Suprapubic skin (tissue), 4 donors: Measurements from ENCODE around the gene KIF5C. TPM values are rescaled to one million over a fixed set of nuclear protein-coding genes. Genes with fewer than 3 reads are reported as not detected.

Source experiments
- DNase-seq, 2 donors: peaks; one replicate each; pipeline ENCODE4 v3.0.0-alpha.2; 2019; ENCODE audit warnings: low spot score in 2 of 2
- H3K27ac ChIP-seq: fragments of 200-600 bp; sonication (generic); one replicate; pipeline ENCODE4 v1.5.1; 2019
- H3K27me3 ChIP-seq: fragments of 200-600 bp; sonication (generic); one replicate; pipeline ENCODE4 v1.5.1; 2019
- H3K36me3 ChIP-seq: fragments of 200-600 bp; sonication (generic); one replicate; pipeline ENCODE4 v1.5.1; 2019
- H3K4me1 ChIP-seq: fragments of 200-600 bp; sonication (generic); one replicate; pipeline ENCODE4 v1.5.1; 2019
- H3K4me3 ChIP-seq: fragments of 200-600 bp; sonication (generic); one replicate; pipeline ENCODE4 v1.5.1; 2019; ENCODE audit warnings: mild to moderate bottlenecking
- H3K9me3 ChIP-seq: fragments of 200-600 bp; sonication (generic); one replicate; pipeline ENCODE4 v1.5.1; 2019
- CTCF ChIP-seq, 2 donors: fragments of 200-600 bp in 1 of 2; fragments of 450-650 bp in 1 of 2; sonication (generic) in 1 of 2; IDR thresholded peaks; one replicate each; pipeline ENCODE4 v1.5.1; 2016 to 2019; ENCODE audit warnings: antibody characterized with exemption in 2 of 2, mild to moderate bottlenecking in 1 of 2, moderate library complexity in 1 of 2
- EP300 ChIP-seq: sonication (generic); formaldehyde crosslinking; IDR thresholded peaks from one replicate; pipeline ENCODE4 v1.6.1; 2017; ENCODE audit warnings: antibody characterized with exemption
- POLR2A ChIP-seq, 2 donors: fragments of 450-650 bp; IDR thresholded peaks; one replicate each; pipeline ENCODE4 v1.6.1; 2017; ENCODE audit warnings: antibody characterized with exemption in 2 of 2, mild to moderate bottlenecking in 2 of 2, moderate library complexity in 2 of 2
- POLR2AphosphoS5 ChIP-seq, 3 donors: sonication (generic); formaldehyde crosslinking; IDR thresholded peaks; one replicate each; pipeline ENCODE4 v1.6.1; 2017; ENCODE audit warnings: antibody characterized with exemption in 3 of 3
- WGBS: methylation state at CpG from one replicate; pipeline ENCODE4 v1.1.5; 2018; 5-methylcytosine and 5-hydroxymethylcytosine counted together
- total RNA-seq, 4 donors: library from RNA; depleted of rRNA; stranded (reverse); fragments of >200 nt; gene quantifications; one replicate each; pipeline ENCODE4 v1.1.0, GENCODE V29; 2016

Gene KIF5C
- total RNA-seq, 4 donors from 2014 or later, result 0.30 to 3.2 (median 1.5) TPM

DNA sequence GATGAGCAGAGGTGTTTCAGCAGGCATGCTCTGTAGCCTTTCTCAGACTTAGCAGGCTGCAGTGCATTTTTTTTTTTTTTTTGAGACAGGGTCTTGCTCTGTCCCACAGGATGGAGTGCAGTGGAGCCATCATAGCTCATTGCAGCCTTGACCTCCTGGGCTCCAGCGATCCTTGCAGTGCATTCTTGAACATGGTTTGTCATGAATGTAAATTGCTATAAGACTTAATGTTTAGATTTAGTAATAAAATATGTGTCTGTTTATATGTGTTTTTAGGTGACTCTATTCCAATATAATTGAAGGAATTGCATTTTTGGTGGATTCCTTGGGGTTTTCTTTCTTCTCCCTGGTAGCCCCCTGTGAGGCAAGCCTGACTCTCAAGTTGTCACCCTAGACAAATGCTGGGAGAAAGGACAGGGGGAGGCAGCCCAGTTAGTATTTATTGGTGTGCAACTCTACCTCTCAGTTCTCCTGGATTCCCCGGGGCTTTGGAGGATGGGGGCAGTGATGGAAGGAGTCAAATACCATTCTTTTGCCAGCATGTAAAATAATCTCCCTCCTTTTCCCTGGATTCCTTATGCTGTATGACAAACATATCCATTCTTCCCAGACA lies 186.2 kb downstream of the KIF5C start:
- no peak overlapping the region for H3K27ac ChIP-seq
- H3K36me3 ChIP-seq, result no peaks in the 10 kb centered on the region
- H3K27me3 ChIP-seq, result no peaks in the 10 kb centered on the region
- TF ChIP-seq POLR2A (IDR thresholded peaks at IDR 0.05) (no peak), POLR2AphosphoS5 (IDR thresholded peaks at IDR 0.05) (no peak), CTCF (IDR thresholded peaks at IDR 0.05) (no peak), EP300 (no peak)
- peaks cover 29% of the 10 kb centered on the region for H3K4me1 ChIP-seq
- no peak overlapping the region for H3K4me3 ChIP-seq
- WGBS, result 87% methylated on average over 2 of the region's 2 CpGs
- DNase-seq, result no peak
- no peaks in the 10 kb centered on the region for H3K9me3 ChIP-seq

DNA sequence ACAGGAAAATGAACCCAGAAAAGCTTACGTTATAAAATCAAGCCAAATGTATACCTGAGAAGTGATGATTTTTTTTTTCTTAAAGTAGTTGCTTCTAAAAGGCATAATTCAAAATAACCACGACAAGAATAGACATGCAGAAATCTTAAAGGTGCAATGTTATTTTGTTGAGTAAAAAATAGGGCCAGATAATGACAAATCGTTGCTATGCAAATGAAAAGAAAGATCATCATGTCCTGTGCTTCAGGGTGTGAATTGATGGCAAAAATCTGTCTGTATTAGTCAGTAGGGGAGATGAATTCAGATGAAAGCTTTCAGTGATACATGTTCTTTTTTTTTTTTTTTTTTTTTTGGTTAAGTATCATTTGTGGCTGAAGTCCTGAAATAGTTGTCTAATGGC lies 187.5 kb downstream of the KIF5C start:
- no peak for TF ChIP-seq POLR2AphosphoS5 (IDR thresholded peaks at IDR 0.05)
- no peak for TF ChIP-seq POLR2A (IDR thresholded peaks at IDR 0.05)
- TF ChIP-seq EP300, result no peak
- TF ChIP-seq CTCF (IDR thresholded peaks at IDR 0.05), result no peak
- no peak for DNase-seq
- H3K36me3 ChIP-seq, result no peaks in the 10 kb centered on the region
- WGBS, result 47% methylated on average over 3 of the region's 3 CpGs
- H3K27ac ChIP-seq, result peak overlapping the region; percentile 79
- peaks cover 29% of the 10 kb centered on the region for H3K4me1 ChIP-seq
- H3K4me3 ChIP-seq, result no peak overlapping the region
- no peaks in the 10 kb centered on the region for H3K9me3 ChIP-seq
- no peaks in the 10 kb centered on the region for H3K27me3 ChIP-seq

- H3K4me1 ChIP-seq, result peaks cover 29% of the 10 kb centered on the region
- H3K27me3 ChIP-seq, result no peaks in the 10 kb centered on the region
- H3K9me3 ChIP-seq, result no peaks in the 10 kb centered on the region
- peak overlapping the region; percentile 79 for H3K27ac ChIP-seq
- no peak for TF ChIP-seq CTCF (IDR thresholded peaks at IDR 0.05)
- TF ChIP-seq POLR2AphosphoS5 (IDR thresholded peaks at IDR 0.05), result no peak
- no peak for TF ChIP-seq EP300
- no peak for TF ChIP-seq POLR2A (IDR thresholded peaks at IDR 0.05)
- H3K4me3 ChIP-seq, result no peak overlapping the region
- 55% methylated on average over 4 of the region's 4 CpGs for WGBS
- no peaks in the 10 kb centered on the region for H3K36me3 ChIP-seq
- DNase-seq, result no peak
Observed at GRCh38 chr2:149063177-149063576, 188.2 kb downstream of the KIF5C start.

GRCh38 chr2:149064365-149064841 lies 189.4 kb downstream of the KIF5C start:
- H3K36me3 ChIP-seq, result no peaks in the 10 kb centered on the region
- peak overlapping the region; percentile 53 for H3K27ac ChIP-seq
- TF ChIP-seq EP300, result no peak
- TF ChIP-seq POLR2A (IDR thresholded peaks at IDR 0.05), result no peak
- TF ChIP-seq CTCF (IDR thresholded peaks at IDR 0.05), result no peak
- TF ChIP-seq POLR2AphosphoS5 (IDR thresholded peaks at IDR 0.05), result no peak
- peaks cover 35% of the 10 kb centered on the region for H3K4me1 ChIP-seq
- 27% methylated on average over 3 of the region's 3 CpGs for WGBS
- no peak overlapping the region for H3K4me3 ChIP-seq
- DNase-seq, result no peak
- H3K9me3 ChIP-seq, result no peaks in the 10 kb centered on the region
- H3K27me3 ChIP-seq, result no peaks in the 10 kb centered on the region

DNA sequence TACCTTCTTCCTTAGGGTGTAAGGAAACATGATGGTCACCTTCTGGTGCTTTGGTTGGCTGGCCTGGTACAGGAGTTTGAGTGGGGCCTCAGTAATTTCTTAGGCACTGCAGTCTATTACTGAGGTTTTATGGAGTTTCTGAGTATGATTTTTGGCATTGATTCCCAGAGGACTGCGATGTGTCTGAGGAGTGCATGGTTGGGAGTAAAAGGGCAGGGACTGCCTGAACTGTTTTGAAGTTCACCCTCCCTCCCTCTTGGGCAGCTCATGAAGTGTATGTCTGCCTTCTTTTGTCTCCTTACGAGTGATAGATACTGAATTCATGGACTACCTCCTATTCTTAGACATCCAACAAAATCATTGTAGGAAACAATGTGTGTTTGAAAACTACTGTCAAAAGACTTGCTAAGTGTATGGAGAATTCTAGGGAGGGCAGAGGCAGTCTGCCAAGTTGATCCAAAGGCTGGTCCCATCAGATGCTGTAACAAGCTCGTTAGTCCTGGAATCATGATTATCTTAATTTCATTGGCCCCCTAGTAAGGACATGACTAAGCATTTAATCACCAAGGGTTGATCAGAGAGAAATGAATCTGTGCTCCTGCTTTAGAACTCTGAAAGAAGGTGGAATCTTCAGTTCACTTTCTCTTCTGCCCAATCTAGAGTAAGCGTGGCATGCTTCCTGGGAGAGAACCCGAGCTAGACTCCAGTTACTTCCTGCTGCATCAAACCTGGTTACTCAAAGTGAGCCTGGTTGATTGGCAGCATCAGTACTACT lies 190.0 kb downstream of the KIF5C start:
- H3K4me3 ChIP-seq, result no peak overlapping the region
- H3K27ac ChIP-seq, result peak overlapping the region; percentile 53
- no peaks in the 10 kb centered on the region for H3K27me3 ChIP-seq
- H3K36me3 ChIP-seq, result no peaks in the 10 kb centered on the region
- DNase-seq, result no peak
- no peaks in the 10 kb centered on the region for H3K9me3 ChIP-seq
- H3K4me1 ChIP-seq, result peaks cover 34% of the 10 kb centered on the region
- WGBS, result 47% methylated on average over 5 of the region's 5 CpGs
- TF ChIP-seq EP300, result no peak
- no peak for TF ChIP-seq CTCF (IDR thresholded peaks at IDR 0.05)
- TF ChIP-seq POLR2AphosphoS5 (IDR thresholded peaks at IDR 0.05), result no peak
- no peak for TF ChIP-seq POLR2A (IDR thresholded peaks at IDR 0.05)
